Left ventricle myocardium inferior (tissue), 1 donor: ENCODE data around the gene PABPC1L2A. TPM values are rescaled to one million over a fixed set of nuclear protein-coding genes. Genes with fewer than 3 reads are reported as not detected.
"Not testable (repeated sequence)": the region's sequence is repeated elsewhere in the genome, so short reads cannot be mapped to it uniquely, and the experiment has no call there.

ENCODE experiments used
- DNase-seq: peaks from one replicate; pipeline ENCODE4 v3.0.0-alpha.2; 2020
- H3K27ac ChIP-seq: fragments of 200-600 bp; replicated peaks from 2 replicates; pipeline ENCODE4 v1.8.0; 2021
- H3K27me3 ChIP-seq: fragments of 200-600 bp; 2 replicates; pipeline ENCODE4 v1.8.0; 2021; ENCODE audit warnings: low read depth
- H3K36me3 ChIP-seq: fragments of 200-600 bp; 2 replicates; pipeline ENCODE4 v1.8.0; 2021
- H3K4me1 ChIP-seq: fragments of 200-600 bp; 2 replicates; pipeline ENCODE4 v1.8.0; 2021
- H3K4me3 ChIP-seq: fragments of 200-600 bp; 2 replicates; pipeline ENCODE4 v1.8.0; 2021; ENCODE audit warnings: mild to moderate bottlenecking, moderate library complexity
- H3K9me3 ChIP-seq: fragments of 200-600 bp; replicated peaks from 2 replicates; pipeline ENCODE4 v1.8.0; 2021
- intact Hi-C: fragments of 100-400 bp; cut with micrococcal nuclease; formaldehyde crosslinking; loops from one replicate; pipeline ENCODE4 v1.11.0; 2022
- long read RNA-seq: library from polyadenylated mRNA; unstranded; transcript quantifications from one replicate; pipeline ENCODE4 v2.0.0, GENCODE V29; 2021
- total RNA-seq: library from RNA; stranded (reverse); fragmentation: NEBNext Ultra II Directional; extraction: Animal tissue kit (Norgen Biotek cat#: 25700); gene quantifications from one replicate; pipeline ENCODE4 v1.2.1, GENCODE V29; 2021
- TF ChIP-seq, protein P1 (sequence below): fragments of 200-600 bp; IDR thresholded peaks from 2 replicates; pipeline ENCODE4 v1.8.0; 2021; ENCODE audit warnings: antibody characterized with exemption, mild to moderate bottlenecking, borderline replicate concordance
- donor health status: DM: no; HTN: yes; CAD: no; lungs with severe emphysema.

PABPC1L2A gene
- not detected for total RNA-seq
- long read RNA-seq: 0 reads

DNA sequence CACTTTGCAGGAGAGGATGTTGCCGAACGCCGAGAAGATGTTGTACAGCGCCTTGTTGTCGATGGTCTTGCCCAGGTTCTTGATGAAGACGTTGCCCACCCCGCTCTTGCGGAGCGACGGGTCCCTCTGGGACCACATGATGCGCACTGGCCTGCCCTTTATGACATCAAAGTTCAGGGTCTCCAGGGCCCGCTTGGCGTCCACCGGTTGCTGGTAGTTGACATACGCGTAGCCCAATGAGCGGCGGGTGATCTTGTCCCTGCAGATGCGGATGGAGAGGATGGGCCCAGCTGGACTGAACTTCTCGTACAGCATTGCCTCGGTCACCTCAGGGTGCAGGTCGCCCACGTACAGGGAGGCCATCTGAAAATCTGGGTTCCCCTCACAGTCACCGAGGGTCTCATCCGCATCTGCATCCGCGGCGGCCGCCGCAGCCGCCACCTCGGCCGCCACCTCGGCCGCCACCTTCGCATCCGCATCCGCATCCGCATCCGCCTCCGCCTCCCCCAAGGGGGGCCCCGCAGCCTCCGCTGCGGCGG lies at the start of gene PABPC1L2A:
Gene PABPC1L2A (minus strand): TSS at position 489 of the 539 bp plus-strand sequence. CDS start 126 bp downstream, at position 363.
- H3K9me3 ChIP-seq, H3K27ac ChIP-seq, H3K4me1 ChIP-seq, DNase-seq, H3K4me3 ChIP-seq, H3K36me3 ChIP-seq, intact Hi-C loops: not testable (repeated sequence)
- peaks cover 28% of the 10 kb centered on the region for H3K27me3 ChIP-seq

DNA sequence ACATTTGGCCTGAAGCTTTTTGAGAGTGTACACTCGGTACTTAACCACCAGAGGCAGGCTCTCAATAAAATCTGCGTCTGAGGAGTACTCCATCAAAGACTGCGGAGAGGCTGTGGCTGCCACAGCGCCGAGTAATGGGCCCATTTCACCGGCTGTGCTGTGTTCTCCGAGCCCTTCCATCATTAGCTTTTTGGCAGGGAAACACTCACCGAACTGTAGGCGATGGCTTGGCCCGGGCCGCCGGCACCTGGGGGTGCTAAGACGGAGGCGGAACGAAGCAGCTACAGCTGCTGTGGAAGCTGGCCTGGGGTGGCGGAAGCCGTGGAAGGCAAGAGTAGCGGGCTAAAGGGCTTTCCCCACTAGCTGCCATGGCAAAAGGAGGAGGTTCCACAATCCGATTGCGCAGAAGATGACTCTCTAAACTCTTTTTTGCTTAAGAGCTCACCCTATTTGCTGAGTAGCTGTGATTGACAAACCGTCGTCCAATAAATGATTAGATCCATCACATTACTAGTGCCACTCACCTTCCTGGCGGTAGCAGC lies 48.5 kb upstream of the PABPC1L2A start:
- TF ChIP-seq, protein P1, sequence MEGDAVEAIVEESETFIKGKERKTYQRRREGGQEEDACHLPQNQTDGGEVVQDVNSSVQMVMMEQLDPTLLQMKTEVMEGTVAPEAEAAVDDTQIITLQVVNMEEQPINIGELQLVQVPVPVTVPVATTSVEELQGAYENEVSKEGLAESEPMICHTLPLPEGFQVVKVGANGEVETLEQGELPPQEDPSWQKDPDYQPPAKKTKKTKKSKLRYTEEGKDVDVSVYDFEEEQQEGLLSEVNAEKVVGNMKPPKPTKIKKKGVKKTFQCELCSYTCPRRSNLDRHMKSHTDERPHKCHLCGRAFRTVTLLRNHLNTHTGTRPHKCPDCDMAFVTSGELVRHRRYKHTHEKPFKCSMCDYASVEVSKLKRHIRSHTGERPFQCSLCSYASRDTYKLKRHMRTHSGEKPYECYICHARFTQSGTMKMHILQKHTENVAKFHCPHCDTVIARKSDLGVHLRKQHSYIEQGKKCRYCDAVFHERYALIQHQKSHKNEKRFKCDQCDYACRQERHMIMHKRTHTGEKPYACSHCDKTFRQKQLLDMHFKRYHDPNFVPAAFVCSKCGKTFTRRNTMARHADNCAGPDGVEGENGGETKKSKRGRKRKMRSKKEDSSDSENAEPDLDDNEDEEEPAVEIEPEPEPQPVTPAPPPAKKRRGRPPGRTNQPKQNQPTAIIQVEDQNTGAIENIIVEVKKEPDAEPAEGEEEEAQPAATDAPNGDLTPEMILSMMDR: no peak
- Histone ChIP-seq H3K27ac (no peak overlapping the region), H3K4me1 (no peaks in the 10 kb centered on the region), H3K36me3 (no peaks in the 10 kb centered on the region), H3K9me3 (no peaks in the 10 kb centered on the region), H3K27me3 (no peaks in the 10 kb centered on the region), H3K4me3 (peak overlapping the region; percentile 23)
- intact Hi-C loops: no loop called here
- no peak for DNase-seq

DNA sequence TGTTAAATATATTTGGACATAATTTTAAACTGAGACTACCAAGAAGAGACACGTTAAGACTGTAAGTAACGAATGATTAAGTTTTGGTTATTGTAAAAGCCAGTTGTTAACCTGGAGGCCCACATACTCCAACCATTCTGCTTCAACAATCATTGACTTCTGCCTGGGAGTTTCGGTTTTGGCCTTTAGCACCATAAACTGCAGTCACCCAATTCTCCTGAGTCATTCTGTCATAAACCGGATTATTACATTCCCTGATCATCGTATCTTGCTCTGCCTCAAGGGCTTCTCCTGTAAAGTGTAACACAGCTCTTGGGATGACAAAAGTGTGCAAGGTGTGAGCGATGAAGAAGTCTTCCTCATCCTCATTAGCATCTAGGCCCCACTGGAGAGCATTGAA lies 46.9 kb upstream of the PABPC1L2A start:
- intact Hi-C loops: no loop called here
- no peak for DNase-seq

DNA sequence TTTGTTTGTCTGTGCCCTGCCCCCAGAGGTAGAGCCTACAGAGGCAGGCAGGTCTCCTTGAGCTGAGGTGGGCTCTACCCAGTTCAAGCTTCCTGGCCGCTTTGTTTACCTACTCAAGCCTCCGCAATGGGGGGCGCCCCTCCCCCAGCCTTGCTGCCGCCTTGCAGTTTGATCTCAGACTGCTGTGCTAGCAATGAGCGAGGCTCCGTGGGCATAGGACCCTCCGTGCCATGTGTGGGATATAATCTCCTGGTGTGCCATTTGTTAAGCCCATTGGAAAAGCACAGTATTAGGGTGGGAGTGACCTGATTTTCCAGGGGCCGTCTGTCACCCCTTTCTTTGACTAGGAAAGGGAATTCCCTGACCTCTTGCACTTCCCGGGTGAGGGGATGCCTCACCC lies 20.2 kb upstream of the PABPC1L2A start:
- H3K27ac ChIP-seq, H3K9me3 ChIP-seq, H3K36me3 ChIP-seq, H3K4me1 ChIP-seq, H3K27me3 ChIP-seq, H3K4me3 ChIP-seq, intact Hi-C loops, DNase-seq: not testable (repeated sequence)

More for the DNA sequence above, 46.9 kb upstream of the PABPC1L2A start:
- Histone ChIP-seq H3K9me3 (no peaks in the 10 kb centered on the region), H3K27me3 (no peaks in the 10 kb centered on the region), H3K27ac (no peak overlapping the region), H3K4me1 (no peaks in the 10 kb centered on the region), H3K36me3 (no peaks in the 10 kb centered on the region), H3K4me3 (no peak overlapping the region)
- TF ChIP-seq, protein P1: no peak

DNA sequence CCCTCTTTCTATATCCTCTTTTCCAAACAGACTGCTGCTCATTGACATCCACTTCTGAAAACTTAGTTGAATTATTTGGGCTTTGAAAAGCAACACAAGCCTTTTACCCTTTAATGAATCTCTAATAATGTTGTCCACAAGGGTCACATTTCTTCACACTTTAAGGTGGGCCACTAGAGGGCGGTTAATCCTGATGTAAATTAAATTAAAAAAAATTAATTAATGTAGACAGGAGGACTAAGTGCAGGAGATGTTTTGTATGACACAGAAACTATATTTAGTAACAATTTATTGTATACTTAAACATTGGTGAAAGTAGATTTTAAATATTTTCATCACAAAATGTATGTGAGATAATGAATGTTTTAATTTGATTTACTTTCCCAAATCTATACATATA lies 7.5 kb upstream of the PABPC1L2A start:
- DNase-seq, H3K36me3 ChIP-seq, H3K4me1 ChIP-seq, H3K4me3 ChIP-seq, intact Hi-C loops, H3K27ac ChIP-seq, H3K9me3 ChIP-seq, H3K27me3 ChIP-seq: not testable (repeated sequence)

DNA sequence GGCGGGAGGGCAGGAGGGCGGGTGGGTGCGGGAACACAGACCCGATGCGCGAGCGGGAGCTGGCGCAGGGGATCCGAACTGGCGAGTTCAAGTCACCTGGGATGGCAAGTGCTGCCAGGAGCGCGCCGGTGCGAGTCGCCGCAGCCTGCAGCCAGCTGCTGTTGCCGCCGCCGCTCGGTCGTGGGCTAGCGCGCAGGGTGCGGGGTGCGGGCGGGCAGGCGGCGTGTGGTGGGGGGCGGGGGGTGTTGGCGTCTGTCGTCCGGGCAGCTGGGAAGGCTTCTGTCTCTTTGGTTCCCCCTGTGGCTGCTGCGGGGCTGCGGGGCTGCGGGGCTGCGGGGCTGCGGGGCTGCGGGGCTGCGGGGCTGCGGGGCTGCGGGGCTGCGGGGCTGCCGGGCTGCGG lies 572 bp upstream of the PABPC1L2A start:
- peaks cover 23% of the 10 kb centered on the region for H3K27me3 ChIP-seq
- DNase-seq, H3K27ac ChIP-seq, H3K4me3 ChIP-seq, intact Hi-C loops, H3K36me3 ChIP-seq, H3K4me1 ChIP-seq, H3K9me3 ChIP-seq: not testable (repeated sequence)

DNA sequence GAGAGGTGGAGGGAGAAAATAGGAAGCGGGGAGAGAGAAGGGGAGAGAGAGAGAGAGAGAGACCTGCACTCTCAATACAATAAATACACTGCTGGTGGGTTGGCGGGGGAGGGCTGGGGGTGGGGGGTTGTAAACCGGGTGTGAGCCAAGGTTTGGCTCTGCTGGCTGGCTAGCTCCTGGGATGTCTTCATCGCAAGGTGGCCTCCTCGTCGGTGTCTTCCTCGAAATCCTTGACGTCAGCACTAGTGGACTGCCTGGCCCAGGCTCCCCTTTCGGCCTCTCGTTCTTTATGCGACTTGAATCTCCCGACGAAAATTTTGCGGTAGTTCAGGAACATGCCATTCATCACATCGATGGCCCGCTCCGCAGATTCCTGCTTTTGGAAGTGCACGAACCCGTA lies 715 bp downstream of the PABPC1L2A start:
- H3K27ac ChIP-seq, intact Hi-C loops, H3K4me3 ChIP-seq, H3K36me3 ChIP-seq, H3K9me3 ChIP-seq, DNase-seq, H3K4me1 ChIP-seq: not testable (repeated sequence)
- H3K27me3 ChIP-seq: peaks cover 28% of the 10 kb centered on the region

DNA sequence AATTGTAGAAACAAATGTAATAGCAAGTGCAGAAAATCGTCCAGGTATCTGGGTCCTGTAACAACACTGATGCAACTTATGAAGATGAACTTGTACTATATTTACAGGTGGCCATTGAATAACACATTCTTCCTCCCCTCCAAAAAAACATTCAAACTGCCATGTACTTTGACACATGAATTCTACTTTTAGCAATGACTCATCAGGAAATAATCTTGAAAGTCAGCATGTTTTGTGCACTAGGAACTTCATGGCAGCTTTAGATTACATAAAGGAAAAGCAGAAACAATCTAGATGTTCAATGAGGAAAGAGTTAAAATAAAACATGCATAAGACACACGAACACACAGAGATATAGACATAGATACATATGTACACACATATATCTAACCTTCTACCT lies 2.5 kb downstream of the PABPC1L2A start:
- intact Hi-C loops: no loop called here
- Histone ChIP-seq H3K36me3 (no peaks in the 10 kb centered on the region), H3K4me1 (no peaks in the 10 kb centered on the region), H3K4me3 (no peak overlapping the region), H3K27ac (no peak overlapping the region), H3K9me3 (no peaks in the 10 kb centered on the region), H3K27me3 (peaks cover 28% of the 10 kb centered on the region)
- TF ChIP-seq, protein P1: no peak
- no peak for DNase-seq
